Astrocyte of the cerebellum (primary cell): ENCODE data around the gene ZNF155.

Experiments
- DNase-seq: peaks from one replicate; pipeline ENCODE4 v3.0.0-alpha.2; 2011; ENCODE audit warnings: low read depth
- H3K4me3 ChIP-seq: 2 replicates; pipeline ENCODE4 v1.5.1; 2011; ENCODE audit warnings: mild to moderate bottlenecking, low read depth, low read length, moderate library complexity
- in situ Hi-C: cut with HindIII; loops from 2 replicates; pipeline ENCODE4 v1.10.0; 2017; ENCODE audit warnings: low sequenced_read_pairs
- TF ChIP-seq, protein P1 (sequence below): IDR thresholded peaks from 2 replicates; pipeline ENCODE4 v1.5.1; 2012; ENCODE audit warnings: low read length, low read depth, moderate library complexity, mild to moderate bottlenecking; ENCODE audit errors: missing control alignments

Gene ZNF155

DNA sequence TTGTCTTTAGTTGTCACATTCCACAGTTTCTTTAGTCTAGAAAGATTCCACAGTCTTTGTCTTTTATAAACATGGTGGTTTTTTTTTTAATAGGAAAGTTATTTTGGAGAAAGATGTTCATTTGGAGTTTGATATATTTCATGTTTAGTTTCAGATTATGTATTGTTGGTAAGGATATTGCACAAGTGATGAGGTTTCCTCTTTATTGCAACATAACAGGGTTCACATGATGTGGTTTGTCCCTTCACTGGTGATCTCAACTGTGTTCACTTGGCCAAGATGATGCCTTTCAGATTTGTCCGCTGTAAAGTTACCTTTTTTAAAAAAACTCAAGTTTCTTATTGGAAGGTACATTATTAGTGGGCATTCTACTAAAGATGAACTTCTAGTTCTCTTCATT is 22.0 kb downstream of the ZNF155 start:
- in situ Hi-C loops, result no loop called here
- TF ChIP-seq, protein P1, sequence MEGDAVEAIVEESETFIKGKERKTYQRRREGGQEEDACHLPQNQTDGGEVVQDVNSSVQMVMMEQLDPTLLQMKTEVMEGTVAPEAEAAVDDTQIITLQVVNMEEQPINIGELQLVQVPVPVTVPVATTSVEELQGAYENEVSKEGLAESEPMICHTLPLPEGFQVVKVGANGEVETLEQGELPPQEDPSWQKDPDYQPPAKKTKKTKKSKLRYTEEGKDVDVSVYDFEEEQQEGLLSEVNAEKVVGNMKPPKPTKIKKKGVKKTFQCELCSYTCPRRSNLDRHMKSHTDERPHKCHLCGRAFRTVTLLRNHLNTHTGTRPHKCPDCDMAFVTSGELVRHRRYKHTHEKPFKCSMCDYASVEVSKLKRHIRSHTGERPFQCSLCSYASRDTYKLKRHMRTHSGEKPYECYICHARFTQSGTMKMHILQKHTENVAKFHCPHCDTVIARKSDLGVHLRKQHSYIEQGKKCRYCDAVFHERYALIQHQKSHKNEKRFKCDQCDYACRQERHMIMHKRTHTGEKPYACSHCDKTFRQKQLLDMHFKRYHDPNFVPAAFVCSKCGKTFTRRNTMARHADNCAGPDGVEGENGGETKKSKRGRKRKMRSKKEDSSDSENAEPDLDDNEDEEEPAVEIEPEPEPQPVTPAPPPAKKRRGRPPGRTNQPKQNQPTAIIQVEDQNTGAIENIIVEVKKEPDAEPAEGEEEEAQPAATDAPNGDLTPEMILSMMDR, result no peak
- H3K4me3 ChIP-seq, result no peak overlapping the region
- no peak for DNase-seq

- in situ Hi-C loops, result no loop called here
- TF ChIP-seq, protein P1, result no peak
- no peak for DNase-seq
- H3K4me3 ChIP-seq, result no peak overlapping the region
Observed at GRCh38 chr19:44007473-44007872, 23.5 kb downstream of the ZNF155 start.

GRCh38 chr19:44010468-44010867 is 26.5 kb downstream of the ZNF155 start:
- DNase-seq, result no peak
- TF ChIP-seq, protein P1, result no peak
- in situ Hi-C loops, result no loop called here
- H3K4me3 ChIP-seq, result no peak overlapping the region

GRCh38 chr19:44019498-44019897 is 35.5 kb downstream of the ZNF155 start:
- DNase-seq, result no peak
- TF ChIP-seq, protein P1, result no peak
- in situ Hi-C loops, result no loop called here
- no peak overlapping the region for H3K4me3 ChIP-seq

GRCh38 chr19:44021221-44021620 is 37.2 kb downstream of the ZNF155 start:
- in situ Hi-C loops, result no loop called here
- TF ChIP-seq, protein P1, result no peak
- no peak for DNase-seq
- no peak overlapping the region for H3K4me3 ChIP-seq

- DNase-seq, result no peak
- H3K4me3 ChIP-seq, result peak overlapping the region; percentile 89
- TF ChIP-seq, protein P1, result no peak
- in situ Hi-C loops, result no loop called here
Observed at GRCh38 chr19:44024900-44025216, 40.9 kb downstream of the ZNF155 start.
